Stimulated activated CD8-positive, alpha-beta memory T cell treated with anti-CD3 and anti-CD28 coated beads, Interleukin-7, amount 100 ng/mL, for 1 hour (primary cell): ENCODE results near the gene SPATA6L.

Experiments used
- DNase-seq, 2 donors: peaks; one replicate each; pipeline ENCODE4 v3.0.0-alpha.2; 2020; ENCODE audit warnings: low read depth in 2 of 2

The SPATA6L gene

GRCh38 chr9:4550777-4551484, 115.3 kb downstream of the SPATA6L start:
- DNase-seq = no peak

- no peak for DNase-seq
Observed at GRCh38 chr9:4549751-4550295, 116.5 kb downstream of the SPATA6L start.

- no peak for DNase-seq
Observed at GRCh38 chr9:4548811-4549725, 117.2 kb downstream of the SPATA6L start.
